Activated CD4-positive, alpha-beta T cell treated with anti-CD3 and anti-CD28 coated beads for 48 hours (primary cell): ENCODE measurements around the gene FOXD1.
"Not testable (repeated sequence)": the region's sequence is repeated elsewhere in the genome, so short reads cannot be mapped to it uniquely, and the experiment has no call there.

ENCODE experiments used
- DNase-seq: peaks from one replicate; pipeline ENCODE4 v3.0.0-alpha.2; 2020

The FOXD1 gene

GRCh38 chr5:73448463-73449136 lies at the start of gene FOXD1:
TSS of gene FOXD1 (minus strand) at chr5:73448777. CDS start at chr5:73448362, 415 bp downstream.
- peak; percentile 59 for DNase-seq

GRCh38 chr5:73497497-73498056 lies 49.0 kb upstream of the FOXD1 start:
- no peak for DNase-seq

- DNase-seq, result no peak
Observed at GRCh38 chr5:73496984-73497457, 48.4 kb upstream of the FOXD1 start.

GRCh38 chr5:73495772-73496335 lies 47.3 kb upstream of the FOXD1 start:
- DNase-seq, result no peak

- no peak for DNase-seq
Observed at GRCh38 chr5:73494721-73495120, 46.1 kb upstream of the FOXD1 start.

- no peak for DNase-seq
Observed at GRCh38 chr5:73493421-73493820, 44.8 kb upstream of the FOXD1 start.

- no peak for DNase-seq
Observed at GRCh38 chr5:73491155-73491554, 42.6 kb upstream of the FOXD1 start.

- no peak for DNase-seq
Observed at GRCh38 chr5:73490088-73490487, 41.5 kb upstream of the FOXD1 start.

GRCh38 chr5:73488806-73489205 lies 40.2 kb upstream of the FOXD1 start:
- no peak for DNase-seq

- DNase-seq, result no peak
Observed at GRCh38 chr5:73487815-73488214, 39.2 kb upstream of the FOXD1 start.

- not testable (repeated sequence) for DNase-seq
Observed at GRCh38 chr5:73487257-73487656, 38.7 kb upstream of the FOXD1 start.

GRCh38 chr5:73486119-73486899 lies 37.7 kb upstream of the FOXD1 start:
- DNase-seq, result no peak

GRCh38 chr5:73485715-73486114 lies 37.1 kb upstream of the FOXD1 start:
- no peak for DNase-seq

- DNase-seq, result no peak
Observed at GRCh38 chr5:73484511-73484910, 35.9 kb upstream of the FOXD1 start.

- no peak for DNase-seq
Observed at GRCh38 chr5:73483676-73484075, 35.1 kb upstream of the FOXD1 start.

GRCh38 chr5:73482383-73483136 lies 34.0 kb upstream of the FOXD1 start:
- no peak for DNase-seq

- no peak for DNase-seq
Observed at GRCh38 chr5:73480500-73480899, 31.9 kb upstream of the FOXD1 start.

- DNase-seq, result no peak
Observed at GRCh38 chr5:73472116-73472515, 23.5 kb upstream of the FOXD1 start.

GRCh38 chr5:73471654-73472053 lies 23.1 kb upstream of the FOXD1 start:
- DNase-seq, result no peak

- DNase-seq, result no peak
Observed at GRCh38 chr5:73469878-73470277, 21.3 kb upstream of the FOXD1 start.

GRCh38 chr5:73468638-73469037 lies 20.1 kb upstream of the FOXD1 start:
- DNase-seq, result not testable (repeated sequence)

GRCh38 chr5:73464016-73464745 lies 15.6 kb upstream of the FOXD1 start:
- no peak for DNase-seq
